ENCODE measurements around the gene PRRG3.

PRRG3 gene

DNA sequence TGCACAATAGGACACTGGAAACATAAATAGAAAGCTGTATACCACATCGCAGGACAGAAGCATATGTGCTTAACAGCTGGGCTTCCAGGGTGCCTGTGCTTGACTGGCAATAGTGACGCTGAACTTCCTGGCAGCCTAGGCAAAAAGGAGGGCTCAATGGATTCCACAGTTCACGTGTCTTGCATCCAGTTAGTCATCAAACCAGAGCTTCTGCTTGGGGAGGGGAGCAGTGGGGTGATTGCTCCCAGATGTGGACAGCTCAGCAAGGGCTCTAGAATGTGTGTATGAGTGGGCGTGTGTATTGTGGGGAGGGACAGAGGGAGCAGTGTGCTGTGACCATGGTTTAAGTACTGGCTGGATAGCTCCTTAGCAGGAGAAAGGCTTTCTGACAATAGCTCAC, 2.3 kb downstream of the PRRG3 start:
- DNase-seq (ENCODE audit: low read depth) = no peak
- TF ChIP-seq, protein P1, sequence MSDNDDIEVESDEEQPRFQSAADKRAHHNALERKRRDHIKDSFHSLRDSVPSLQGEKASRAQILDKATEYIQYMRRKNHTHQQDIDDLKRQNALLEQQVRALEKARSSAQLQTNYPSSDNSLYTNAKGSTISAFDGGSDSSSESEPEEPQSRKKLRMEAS (IDR thresholded peaks at IDR 0.05; ENCODE audit: low read depth, low read length) = no peak
- TF ChIP-seq, protein P2, sequence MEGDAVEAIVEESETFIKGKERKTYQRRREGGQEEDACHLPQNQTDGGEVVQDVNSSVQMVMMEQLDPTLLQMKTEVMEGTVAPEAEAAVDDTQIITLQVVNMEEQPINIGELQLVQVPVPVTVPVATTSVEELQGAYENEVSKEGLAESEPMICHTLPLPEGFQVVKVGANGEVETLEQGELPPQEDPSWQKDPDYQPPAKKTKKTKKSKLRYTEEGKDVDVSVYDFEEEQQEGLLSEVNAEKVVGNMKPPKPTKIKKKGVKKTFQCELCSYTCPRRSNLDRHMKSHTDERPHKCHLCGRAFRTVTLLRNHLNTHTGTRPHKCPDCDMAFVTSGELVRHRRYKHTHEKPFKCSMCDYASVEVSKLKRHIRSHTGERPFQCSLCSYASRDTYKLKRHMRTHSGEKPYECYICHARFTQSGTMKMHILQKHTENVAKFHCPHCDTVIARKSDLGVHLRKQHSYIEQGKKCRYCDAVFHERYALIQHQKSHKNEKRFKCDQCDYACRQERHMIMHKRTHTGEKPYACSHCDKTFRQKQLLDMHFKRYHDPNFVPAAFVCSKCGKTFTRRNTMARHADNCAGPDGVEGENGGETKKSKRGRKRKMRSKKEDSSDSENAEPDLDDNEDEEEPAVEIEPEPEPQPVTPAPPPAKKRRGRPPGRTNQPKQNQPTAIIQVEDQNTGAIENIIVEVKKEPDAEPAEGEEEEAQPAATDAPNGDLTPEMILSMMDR (IDR thresholded peaks at IDR 0.05; ENCODE audit: low read depth, low read length) = no peak
- no peak for TF ChIP-seq MYC (IDR thresholded peaks at IDR 0.05; ENCODE audit: low read depth, low read length)
- no peak for TF ChIP-seq POLR2A (IDR thresholded peaks at IDR 0.05; ENCODE audit: extremely low read depth, insufficient read length)
- no peak overlapping the region for H3K4me3 ChIP-seq (ENCODE audit: low read depth, low read length)

DNA sequence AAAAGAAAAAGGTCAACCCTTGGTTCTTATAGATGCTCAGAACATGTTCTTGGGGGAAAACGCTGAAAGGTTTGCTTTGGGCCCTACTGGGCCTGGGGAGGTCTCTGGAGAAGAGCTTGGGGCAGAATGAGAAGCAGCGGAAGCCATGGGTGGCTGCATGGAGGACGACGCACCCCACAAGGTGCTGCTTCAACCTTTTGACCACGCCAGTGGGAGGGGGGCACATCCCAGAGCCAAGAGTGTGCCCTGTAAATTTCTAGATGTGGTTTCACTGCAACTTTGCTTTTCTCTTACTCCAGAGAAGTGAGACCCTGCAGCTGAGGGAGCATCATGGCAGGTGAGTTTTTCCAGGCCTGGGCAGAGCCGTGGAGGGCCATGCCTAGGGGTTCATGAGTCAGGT, 3.2 kb downstream of the PRRG3 start:
- TF ChIP-seq POLR2A (IDR thresholded peaks at IDR 0.05; ENCODE audit: extremely low read depth, insufficient read length) (no peak), MYC (IDR thresholded peaks at IDR 0.05; ENCODE audit: low read depth, low read length) (no peak)
- TF ChIP-seq, protein P1 (IDR thresholded peaks at IDR 0.05; ENCODE audit: low read depth, low read length) = no peak
- TF ChIP-seq, protein P2 (IDR thresholded peaks at IDR 0.05; ENCODE audit: low read depth, low read length) = no peak
- H3K4me3 ChIP-seq (ENCODE audit: low read depth, low read length) = no peak overlapping the region
- no peak for DNase-seq (ENCODE audit: low read depth)

DNA sequence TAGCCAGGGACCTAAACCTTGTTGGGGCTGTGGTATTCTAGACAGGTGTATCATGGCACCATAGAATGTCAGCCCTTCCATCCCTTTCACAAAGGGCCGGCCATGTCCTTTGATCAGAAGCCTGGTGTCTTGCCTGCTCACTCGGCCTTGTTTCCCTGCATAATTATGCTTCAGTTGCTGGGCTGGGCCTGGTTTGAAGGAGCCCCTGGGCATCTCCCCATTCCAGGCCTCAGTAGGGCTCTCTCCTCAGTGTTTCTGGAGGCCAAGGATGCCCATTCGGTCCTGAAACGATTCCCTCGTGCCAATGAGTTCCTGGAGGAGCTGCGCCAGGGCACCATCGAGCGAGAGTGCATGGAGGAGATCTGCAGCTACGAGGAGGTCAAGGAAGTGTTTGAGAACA, 4.5 kb downstream of the PRRG3 start:
- TF ChIP-seq, protein P2 (IDR thresholded peaks at IDR 0.05; ENCODE audit: low read depth, low read length) = no peak
- TF ChIP-seq MYC (IDR thresholded peaks at IDR 0.05; ENCODE audit: low read depth, low read length) (no peak), POLR2A (IDR thresholded peaks at IDR 0.05; ENCODE audit: extremely low read depth, insufficient read length) (no peak)
- TF ChIP-seq, protein P1 (IDR thresholded peaks at IDR 0.05; ENCODE audit: low read depth, low read length) = no peak
- no peak for DNase-seq (ENCODE audit: low read depth)
- no peak overlapping the region for H3K4me3 ChIP-seq (ENCODE audit: low read depth, low read length)

DNA sequence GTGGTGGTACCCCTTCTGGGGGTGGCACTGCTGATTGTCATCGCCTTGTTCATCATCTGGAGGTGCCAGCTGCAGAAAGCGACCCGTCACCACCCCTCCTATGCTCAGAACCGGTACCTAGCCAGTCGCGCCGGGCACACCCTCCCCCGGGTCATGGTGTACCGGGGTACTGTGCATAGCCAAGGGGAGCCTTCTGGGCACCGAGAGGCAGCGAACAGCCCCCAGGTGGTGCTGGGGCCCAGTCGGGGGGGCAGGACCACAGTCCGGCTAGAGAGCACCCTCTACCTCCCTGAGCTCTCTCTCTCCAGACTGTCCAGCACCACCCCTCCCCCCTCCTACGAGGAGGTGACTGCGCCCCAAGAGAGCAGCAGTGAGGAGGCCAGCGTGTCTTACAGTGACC, 5.3 kb downstream of the PRRG3 start:
- DNase-seq (ENCODE audit: low read depth) = no peak
- TF ChIP-seq MYC (IDR thresholded peaks at IDR 0.05; ENCODE audit: low read depth, low read length) (no peak), POLR2A (IDR thresholded peaks at IDR 0.05; ENCODE audit: extremely low read depth, insufficient read length) (no peak)
- TF ChIP-seq, protein P1 (IDR thresholded peaks at IDR 0.05; ENCODE audit: low read depth, low read length) = no peak
- TF ChIP-seq, protein P2 (IDR thresholded peaks at IDR 0.05; ENCODE audit: low read depth, low read length) = no peak
- no peak overlapping the region for H3K4me3 ChIP-seq (ENCODE audit: low read depth, low read length)

DNA sequence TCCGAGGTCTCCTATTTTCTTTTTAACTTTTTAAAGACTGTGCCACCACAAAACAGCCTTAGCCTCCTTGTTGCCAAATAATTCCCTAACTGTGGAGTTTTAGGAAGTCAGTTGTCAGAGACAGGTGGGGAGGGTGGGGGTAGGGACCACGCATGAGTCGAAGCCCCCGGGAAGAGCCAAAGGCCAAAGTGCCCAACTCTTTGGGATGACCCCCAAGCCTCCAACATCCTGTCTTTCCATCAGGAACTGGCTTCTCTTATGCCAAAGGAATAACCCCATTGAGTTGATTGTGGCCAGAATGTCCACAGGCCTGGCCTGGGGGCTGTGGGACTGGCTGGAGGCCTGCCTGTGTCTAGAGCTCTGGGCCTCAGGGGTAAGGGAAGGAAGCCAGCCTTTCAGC, 5.8 kb downstream of the PRRG3 start:
- DNase-seq (ENCODE audit: low read depth) = no peak
- TF ChIP-seq POLR2A (IDR thresholded peaks at IDR 0.05; ENCODE audit: extremely low read depth, insufficient read length) (no peak), MYC (IDR thresholded peaks at IDR 0.05; ENCODE audit: low read depth, low read length) (no peak)
- TF ChIP-seq, protein P1 (IDR thresholded peaks at IDR 0.05; ENCODE audit: low read depth, low read length) = no peak
- TF ChIP-seq, protein P2 (IDR thresholded peaks at IDR 0.05; ENCODE audit: low read depth, low read length) = no peak
- no peak overlapping the region for H3K4me3 ChIP-seq (ENCODE audit: low read depth, low read length)

DNA sequence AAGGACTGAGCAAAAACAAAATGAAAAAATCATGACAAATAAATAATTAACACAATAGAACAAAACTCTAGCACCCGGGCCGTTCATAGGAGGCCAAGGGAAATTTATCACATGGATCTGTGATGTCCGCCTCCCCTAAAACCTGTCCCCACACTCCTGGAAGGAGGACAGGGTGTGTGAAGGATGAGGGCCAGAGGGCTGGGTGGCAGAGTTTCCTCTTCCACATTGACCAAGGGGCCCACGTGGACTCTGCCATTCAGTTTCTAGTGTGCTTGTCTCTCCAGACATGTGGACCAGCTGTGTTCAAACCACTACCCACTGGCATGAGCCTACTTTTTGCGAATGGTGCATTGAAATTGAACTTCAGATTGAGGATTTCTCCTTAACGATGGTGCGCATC, 6.3 kb downstream of the PRRG3 start:
- TF ChIP-seq MYC (IDR thresholded peaks at IDR 0.05; ENCODE audit: low read depth, low read length) (no peak), POLR2A (IDR thresholded peaks at IDR 0.05; ENCODE audit: extremely low read depth, insufficient read length) (no peak)
- TF ChIP-seq, protein P2 (IDR thresholded peaks at IDR 0.05; ENCODE audit: low read depth, low read length) = no peak
- TF ChIP-seq, protein P1 (IDR thresholded peaks at IDR 0.05; ENCODE audit: low read depth, low read length) = no peak
- no peak overlapping the region for H3K4me3 ChIP-seq (ENCODE audit: low read depth, low read length)
- no peak for DNase-seq (ENCODE audit: low read depth)
